H9 (cell line): ENCODE data around the gene SLC10A3. TPM values are rescaled to one million over a fixed set of nuclear protein-coding genes. Genes with fewer than 3 reads are reported as not detected.

Experiments used
- DNase-seq: peaks from one replicate; pipeline ENCODE4 v3.0.0-alpha.2; 2017
- H2AFZ ChIP-seq: one replicate; pipeline ENCODE4 v1.6.1; 2013; ENCODE audit warnings: mild to moderate bottlenecking, low read length, control low read depth, moderate library complexity
- H2AK5ac ChIP-seq: 2 replicates; pipeline ENCODE4 v1.6.1; 2013; ENCODE audit warnings: low read length, control low read depth, mixed read lengths; ENCODE audit not compliant: insufficient read length
- H2BK120ac ChIP-seq: one replicate; pipeline ENCODE4 v1.6.1; 2013; ENCODE audit warnings: low read depth, mild to moderate bottlenecking, low read length, control low read depth, inconsistent platforms; ENCODE audit not compliant: poor library complexity, severe bottlenecking
- H2BK12ac ChIP-seq: 2 replicates; pipeline ENCODE4 v1.6.1; 2013; ENCODE audit warnings: low read length, control low read depth, mixed read lengths, low read depth; ENCODE audit not compliant: insufficient read length
- H2BK15ac ChIP-seq: 2 replicates; pipeline ENCODE4 v1.6.1; 2013; ENCODE audit warnings: low read depth, low read length, control low read depth
- H2BK20ac ChIP-seq: one replicate; pipeline ENCODE4 v1.6.1; 2013; ENCODE audit warnings: low read depth, mild to moderate bottlenecking, low read length, control low read depth, inconsistent platforms; ENCODE audit not compliant: poor library complexity, severe bottlenecking
- H2BK5ac ChIP-seq: 2 replicates; pipeline ENCODE4 v1.6.1; 2013; ENCODE audit warnings: low read length, control low read depth, mixed read lengths; ENCODE audit not compliant: insufficient read length
- H3K14ac ChIP-seq: 2 replicates; pipeline ENCODE4 v1.6.1; 2013; ENCODE audit warnings: low read length, control low read depth; ENCODE audit not compliant: insufficient read depth
- H3K18ac ChIP-seq: 2 replicates; pipeline ENCODE4 v1.6.1; 2013; ENCODE audit warnings: low read depth, mild to moderate bottlenecking, mixed read lengths, low read length, control low read depth; ENCODE audit not compliant: insufficient read length
- H3K23ac ChIP-seq: 2 replicates; pipeline ENCODE4 v1.6.1; 2013; ENCODE audit warnings: low read length, control low read depth, mixed read lengths, low read depth; ENCODE audit not compliant: insufficient read length
- H3K23me2 ChIP-seq: 2 replicates; pipeline ENCODE4 v1.6.1; 2013; ENCODE audit warnings: low read depth, mild to moderate bottlenecking, mixed read lengths, low read length, control low read depth; ENCODE audit not compliant: insufficient read length, poor library complexity, severe bottlenecking
- H3K27ac ChIP-seq: 2 replicates; pipeline ENCODE4 v1.5.1; 2013; ENCODE audit warnings: low read length, control low read depth, mixed read lengths, low read depth; ENCODE audit not compliant: insufficient read length
- H3K27me3 ChIP-seq: 2 replicates; pipeline ENCODE4 v1.6.1; 2013; ENCODE audit warnings: low read length, control low read depth, inconsistent platforms; ENCODE audit not compliant: insufficient read depth
- H3K4ac ChIP-seq: 2 replicates; pipeline ENCODE4 v1.6.1; 2013; ENCODE audit warnings: low read depth, mild to moderate bottlenecking, control low read depth, inconsistent platforms, low read length, moderate library complexity
- H3K4me1 ChIP-seq: 2 replicates; pipeline ENCODE4 v1.6.1; 2013; ENCODE audit warnings: low read length, control low read depth, inconsistent platforms; ENCODE audit not compliant: insufficient read depth
- H3K4me2 ChIP-seq: 2 replicates; pipeline ENCODE4 v1.6.1; 2013; ENCODE audit warnings: low read length, control low read depth, mixed read lengths; ENCODE audit not compliant: insufficient read length, insufficient read depth
- H3K56ac ChIP-seq: 2 replicates; pipeline ENCODE4 v1.6.1; 2013; ENCODE audit warnings: low read depth, mild to moderate bottlenecking, mixed read lengths, low read length, control low read depth; ENCODE audit not compliant: insufficient read length
- H3K79me1 ChIP-seq: 2 replicates; pipeline ENCODE4 v1.6.1; 2013; ENCODE audit warnings: low read depth, mild to moderate bottlenecking, moderate library complexity, low read length, control low read depth, inconsistent platforms; ENCODE audit not compliant: insufficient read depth, poor library complexity, severe bottlenecking
- H3K79me2 ChIP-seq: 2 replicates; pipeline ENCODE4 v1.6.1; 2013; ENCODE audit warnings: low read length, control low read depth, inconsistent platforms; ENCODE audit not compliant: insufficient read depth
- H3K9ac ChIP-seq: 2 replicates; pipeline ENCODE4 v1.6.1; 2013; ENCODE audit warnings: low read length, control low read depth, mixed read lengths; ENCODE audit not compliant: insufficient read length; ENCODE audit errors: extremely low read depth
- H3K9me3 ChIP-seq: one replicate; pipeline ENCODE4 v1.6.1; 2013; ENCODE audit warnings: low read depth, low read length, inconsistent platforms; ENCODE audit not compliant: control insufficient read depth
- H3T11ph ChIP-seq: one replicate; pipeline ENCODE4 v1.6.1; 2013; ENCODE audit warnings: mild to moderate bottlenecking, low read length, control low read depth, inconsistent platforms
- H4K20me1 ChIP-seq: one replicate; pipeline ENCODE4 v1.6.1; 2013; ENCODE audit not compliant: control insufficient read depth, insufficient read length, insufficient read depth
- H4K5ac ChIP-seq: 2 replicates; pipeline ENCODE4 v1.6.1; 2013; ENCODE audit warnings: low read depth, mild to moderate bottlenecking, mixed read lengths, low read length, control low read depth; ENCODE audit not compliant: insufficient read length
- H4K8ac ChIP-seq: replicated peaks from 2 replicates; pipeline ENCODE4 v1.6.1; 2013; ENCODE audit warnings: low read length, control low read depth, mixed read lengths, low read depth; ENCODE audit not compliant: insufficient read length
- H4K91ac ChIP-seq: 2 replicates; pipeline ENCODE4 v1.6.1; 2013; ENCODE audit warnings: low read depth, mild to moderate bottlenecking, moderate library complexity, mixed read lengths, low read length, control low read depth; ENCODE audit not compliant: insufficient read length
- H3K27ac Mint-ChIP-seq, 3 experiments: 2 replicates in 2 of 3; 3 replicates in 1 of 3; pipeline ENCODE4 v1.8.0; 2020 to 2021; ENCODE audit warnings: mixed read lengths in 3 of 3, mild to moderate bottlenecking in 1 of 3, moderate library complexity in 1 of 3
- H3K27me3 Mint-ChIP-seq: 2 replicates; pipeline ENCODE4 v1.8.0; 2021; ENCODE audit warnings: low read depth, mild to moderate bottlenecking, moderate library complexity, mixed read lengths
- H3K36me3 Mint-ChIP-seq, 3 experiments: 2 replicates in 2 of 3; 3 replicates in 1 of 3; pipeline ENCODE4 v1.8.0; 2020 to 2021; ENCODE audit warnings: low read depth in 3 of 3, mixed read lengths in 3 of 3; ENCODE audit not compliant: insufficient read depth in 1 of 3
- H3K4me1 Mint-ChIP-seq, 2 experiments: 2 replicates each; pipeline ENCODE4 v1.8.0; 2020; ENCODE audit warnings: mixed read lengths in 2 of 2
- H3K4me3 Mint-ChIP-seq, 2 experiments: 2 replicates in 1 of 2; 3 replicates in 1 of 2; pipeline ENCODE4 v1.8.0; 2020 to 2021; ENCODE audit warnings: mild to moderate bottlenecking in 2 of 2, mixed read lengths in 2 of 2, moderate library complexity in 1 of 2
- H3K9me3 Mint-ChIP-seq, 2 experiments: 2 replicates in 1 of 2; 3 replicates in 1 of 2; pipeline ENCODE4 v1.8.0; 2020; ENCODE audit warnings: mild to moderate bottlenecking in 2 of 2, mixed read lengths in 2 of 2, moderate library complexity in 1 of 2
- CTCF ChIP-seq: fragments of 200-600 bp; sonication (generic); conservative IDR thresholded peaks from 3 replicates; pipeline ENCODE4 v1.8.0; 2021; ENCODE audit warnings: antibody characterized with exemption, mild to moderate bottlenecking
- WGBS: extraction: QIAGEN DNeasy Blood & Tissue Kit; methylation state at CpG from one replicate; pipeline ENCODE4 v1.1.7; 2013; ENCODE audit warnings: missing lambda C conversion rate, low lambda C conversion rate, mixed read lengths; ENCODE audit not compliant: insufficient read length; ENCODE audit errors: extremely low coverage; 5-methylcytosine and 5-hydroxymethylcytosine counted together
- total RNA-seq: library from RNA; stranded (reverse); gene quantifications from 2 replicates; pipeline ENCODE4 v1.2.1, GENCODE V29; 2021

SLC10A3 gene
- total RNA-seq, 1 experiment from 2014 or later: 8.8 TPM

- no CpG with 5 or more reads among the region's 5 CpGs for WGBS
- Histone ChIP-seq H3T11ph (no peak overlapping the region), H2AFZ (no peak overlapping the region), H3K4me1 (no peaks in the 10 kb centered on the region; the same call in 1 of the 2 replicates), H2BK120ac (no peak overlapping the region), H2BK5ac (no peak overlapping the region), H4K20me1 (no peaks in the 10 kb centered on the region), H3K27me3 (no peaks in the 10 kb centered on the region), H3K23ac (no peak overlapping the region), H3K56ac (no peak overlapping the region), H4K91ac (no peak overlapping the region), H4K5ac (no peak overlapping the region), H3K27ac (no peak overlapping the region), H2BK15ac (no peak overlapping the region), H3K79me2 (no peaks in the 10 kb centered on the region), H3K14ac (no peak overlapping the region), H3K18ac (no peak overlapping the region), H2BK20ac (no peak overlapping the region), H2AK5ac (no peak overlapping the region), H4K8ac (no peak overlapping the region), H3K79me1 (no peaks in the 10 kb centered on the region), H3K9me3 (peaks cover 42% of the 10 kb centered on the region), H3K4ac (no peak overlapping the region), H2BK12ac (no peak overlapping the region), H3K23me2 (peaks cover 4% of the 10 kb centered on the region), H3K4me2 (no peak overlapping the region), H3K9ac (no peak overlapping the region)
- Mint-ChIP-seq H3K27me3 (peaks cover 13% of the 10 kb centered on the region), H3K9me3 (peaks cover 72 to 85% of the 10 kb centered on the region in 2 experiments), H3K4me3 (no peak overlapping the region), H3K36me3 (peaks cover 6 to 20% (median 18%) of the 10 kb centered on the region in 3 experiments; a peak in 6 of 7 replicates), H3K4me1 (peaks cover 6 to 15% of the 10 kb centered on the region in 2 experiments), H3K27ac (no peak overlapping the region)
- no peak for TF ChIP-seq CTCF
- DNase-seq: no peak
Observed at GRCh38 chrX:154481195-154481594, 9.2 kb downstream of the SLC10A3 start.
